ENCODE results near the gene DDX42.

GRCh38 chr17:63800783-63801182 lies 26.8 kb downstream of the DDX42 start:
- no peak for TF ChIP-seq POLR2A (IDR thresholded peaks at IDR 0.05)
- TF ChIP-seq, protein P1, sequence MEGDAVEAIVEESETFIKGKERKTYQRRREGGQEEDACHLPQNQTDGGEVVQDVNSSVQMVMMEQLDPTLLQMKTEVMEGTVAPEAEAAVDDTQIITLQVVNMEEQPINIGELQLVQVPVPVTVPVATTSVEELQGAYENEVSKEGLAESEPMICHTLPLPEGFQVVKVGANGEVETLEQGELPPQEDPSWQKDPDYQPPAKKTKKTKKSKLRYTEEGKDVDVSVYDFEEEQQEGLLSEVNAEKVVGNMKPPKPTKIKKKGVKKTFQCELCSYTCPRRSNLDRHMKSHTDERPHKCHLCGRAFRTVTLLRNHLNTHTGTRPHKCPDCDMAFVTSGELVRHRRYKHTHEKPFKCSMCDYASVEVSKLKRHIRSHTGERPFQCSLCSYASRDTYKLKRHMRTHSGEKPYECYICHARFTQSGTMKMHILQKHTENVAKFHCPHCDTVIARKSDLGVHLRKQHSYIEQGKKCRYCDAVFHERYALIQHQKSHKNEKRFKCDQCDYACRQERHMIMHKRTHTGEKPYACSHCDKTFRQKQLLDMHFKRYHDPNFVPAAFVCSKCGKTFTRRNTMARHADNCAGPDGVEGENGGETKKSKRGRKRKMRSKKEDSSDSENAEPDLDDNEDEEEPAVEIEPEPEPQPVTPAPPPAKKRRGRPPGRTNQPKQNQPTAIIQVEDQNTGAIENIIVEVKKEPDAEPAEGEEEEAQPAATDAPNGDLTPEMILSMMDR (IDR thresholded peaks at IDR 0.05) = no peak
